ENCODE measurements around the gene SPTBN1.
"Not testable (repeated sequence)": the region's sequence is repeated elsewhere in the genome, so short reads cannot be mapped to it uniquely, and the experiment has no call there.

SPTBN1 gene

DNA sequence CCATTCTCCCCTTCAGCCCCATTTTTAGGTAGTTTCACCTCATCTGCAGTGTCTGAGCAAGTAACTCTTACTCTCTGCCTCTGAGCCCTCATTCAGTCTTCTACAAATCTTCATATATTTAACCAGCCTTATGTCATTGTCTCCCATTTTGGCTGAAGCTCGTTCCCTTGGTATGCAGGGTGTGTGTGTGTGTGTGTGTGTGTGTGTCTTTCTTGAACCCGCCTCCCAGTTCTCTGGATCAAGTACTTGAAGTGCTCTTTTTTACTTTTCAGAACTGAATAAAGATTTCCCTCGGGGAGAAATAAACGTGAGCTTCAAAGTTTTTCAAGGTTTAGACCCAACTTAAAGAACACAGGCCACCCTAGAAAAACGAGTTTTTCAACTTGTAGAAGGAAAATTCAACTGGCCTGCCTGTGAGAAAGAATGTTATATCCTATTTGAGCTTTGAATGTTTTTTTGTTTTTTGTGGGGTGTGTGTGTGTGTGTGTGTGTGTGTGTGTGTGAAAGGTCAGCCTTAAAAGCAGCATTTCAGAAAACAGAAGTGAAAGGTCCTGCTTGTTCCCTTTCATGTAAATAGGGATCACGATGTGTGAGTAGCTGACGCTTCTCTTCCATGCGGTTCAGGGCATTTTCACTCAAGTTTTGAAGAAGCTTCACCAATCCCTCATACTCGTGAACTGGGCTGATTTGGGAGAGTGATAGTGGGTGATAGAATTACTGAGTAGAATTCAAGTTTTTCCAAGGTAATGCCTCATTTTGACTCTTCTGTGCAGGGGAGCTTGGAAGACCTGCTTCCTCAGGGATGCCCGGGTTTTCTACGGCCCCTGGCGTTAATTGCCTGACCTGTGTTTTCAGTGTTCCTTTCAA is 216.7 kb downstream of the SPTBN1 start:
- DNase-seq = no peak
- peak; percentile 17 for ATAC-seq

DNA sequence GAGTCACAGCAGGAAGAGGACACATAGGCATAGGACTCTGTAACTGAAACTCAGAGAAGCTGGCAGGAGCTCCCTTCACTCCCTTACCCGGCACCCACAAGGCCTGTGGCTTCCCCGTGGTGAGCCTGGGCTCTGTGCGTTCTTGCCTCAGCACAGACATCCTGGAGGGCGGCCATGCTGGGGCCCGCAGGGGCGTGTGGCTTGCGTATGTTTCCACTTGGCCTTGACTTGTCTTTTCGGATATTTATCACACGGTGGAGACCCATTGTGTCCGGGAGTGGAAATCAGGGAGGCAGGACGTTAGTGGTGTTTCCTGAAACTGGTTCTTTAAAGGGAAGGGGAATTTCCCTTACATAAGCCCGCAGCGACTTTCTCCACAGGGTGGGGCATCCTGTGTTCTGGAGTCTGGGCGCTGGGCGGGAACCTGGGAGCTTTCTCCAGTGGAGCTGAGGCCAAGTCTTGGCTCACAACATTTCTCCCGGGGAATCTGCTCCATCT is 217.4 kb downstream of the SPTBN1 start:
- DNase-seq (peak; percentile 71), ATAC-seq (peak; percentile 94)

DNA sequence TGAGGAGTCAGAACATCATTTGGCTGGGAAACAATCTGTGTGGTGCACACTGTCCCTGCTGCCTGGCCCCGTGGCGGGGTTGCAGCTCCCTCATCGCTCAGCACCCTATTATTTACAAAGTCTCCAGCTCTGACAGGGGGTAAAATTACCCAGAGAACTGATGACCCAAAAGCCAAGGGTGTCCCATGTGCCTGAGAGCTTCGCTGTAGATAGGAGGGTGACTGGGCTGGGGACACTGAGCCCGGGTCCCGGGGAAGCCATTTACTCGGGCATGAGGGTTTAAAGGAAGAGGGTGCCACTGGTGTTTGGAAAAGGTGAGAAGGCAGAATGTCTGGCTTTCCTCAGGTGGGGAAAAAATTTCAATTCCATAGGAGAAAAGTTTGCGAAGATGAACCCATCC is 219.2 kb downstream of the SPTBN1 start:
- no peak for ATAC-seq

DNA sequence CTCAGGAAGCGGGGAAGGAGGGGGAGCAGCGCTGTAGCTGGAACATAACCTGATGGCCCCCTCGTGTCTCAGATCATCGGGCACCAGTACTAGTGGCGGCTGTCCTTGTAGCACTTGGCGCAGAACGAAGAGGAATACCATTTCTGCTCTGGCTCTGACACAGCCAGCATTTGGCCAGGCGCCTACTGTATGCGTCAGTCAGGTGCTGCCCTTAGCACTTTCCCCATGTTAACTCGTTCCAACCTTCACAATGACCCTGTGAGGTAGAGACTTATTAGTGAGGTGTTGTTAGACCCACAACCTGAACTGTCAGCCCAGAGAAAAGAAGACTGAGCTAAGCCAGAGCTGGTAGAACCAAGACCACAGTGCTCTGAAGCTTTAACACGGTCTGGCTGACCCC is 219.6 kb downstream of the SPTBN1 start:
- no peak for ATAC-seq

More for the DNA sequence above, 219.2 kb downstream of the SPTBN1 start:
- no peak for DNase-seq

DNA sequence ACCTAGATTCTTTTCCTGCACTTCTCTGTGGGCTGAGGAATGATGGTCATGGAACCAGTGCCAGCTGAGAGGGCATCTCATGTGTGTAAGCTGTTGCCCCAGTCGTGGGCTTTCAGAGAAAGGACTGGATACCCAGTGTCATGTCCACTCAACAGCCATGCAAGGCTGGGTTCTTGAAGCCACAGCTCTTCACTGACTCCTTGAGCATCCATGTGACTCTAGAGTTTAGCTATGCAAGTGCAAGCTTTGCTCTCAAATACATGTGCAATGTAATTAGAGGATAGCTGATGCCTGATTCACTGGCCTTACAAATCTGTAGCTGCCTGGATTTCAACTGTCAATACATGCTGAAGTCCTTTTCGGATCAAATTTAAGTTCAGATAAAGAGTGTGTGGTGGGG is 220.5 kb downstream of the SPTBN1 start:
- ATAC-seq (no peak), DNase-seq (no peak)

More for the DNA sequence above, 219.6 kb downstream of the SPTBN1 start:
- DNase-seq = no peak

GRCh38 chr2:54677476-54678265 is 221.5 kb downstream of the SPTBN1 start:
- DNase-seq (no peak), ATAC-seq (no peak)

GRCh38 chr2:54678719-54679118 is 222.6 kb downstream of the SPTBN1 start:
- no peak for DNase-seq

DNA sequence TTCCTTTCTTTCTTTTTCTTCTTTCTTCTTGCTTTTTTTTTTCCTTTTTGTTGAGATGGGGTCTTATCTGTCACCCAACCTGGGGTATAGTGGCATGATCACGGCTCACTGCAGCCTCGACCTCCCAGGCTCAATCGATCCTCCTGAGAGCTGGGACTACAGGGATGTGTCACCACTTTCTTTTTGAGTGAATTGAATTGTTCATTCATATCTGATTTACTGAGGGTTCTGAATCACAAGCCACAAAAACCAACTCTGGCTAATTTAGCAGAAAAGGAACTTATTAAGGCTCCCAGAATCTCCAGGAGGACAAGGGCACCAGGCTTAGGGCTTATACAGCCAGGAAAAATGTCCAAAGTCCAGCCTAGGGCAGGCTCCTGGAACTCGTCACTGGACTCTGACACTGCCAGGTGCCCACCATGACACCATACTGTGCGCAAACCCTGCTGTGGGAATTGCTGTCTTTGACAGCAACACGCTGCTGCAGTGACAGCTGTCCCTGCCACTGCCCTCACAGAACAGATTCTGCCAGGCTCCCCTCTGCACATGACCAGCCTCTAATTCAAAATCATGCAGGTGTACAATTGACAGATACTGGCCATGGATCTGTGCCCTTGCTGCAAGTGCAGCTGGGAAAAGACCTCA is 224.4 kb downstream of the SPTBN1 start:
- peak; percentile 43 for DNase-seq
- peak; percentile 97 for ATAC-seq

More at GRCh38 chr2:54678719-54679118, 222.6 kb downstream of the SPTBN1 start:
- ATAC-seq = no peak

GRCh38 chr2:54681416-54681815 is 225.3 kb downstream of the SPTBN1 start:
- no peak for ATAC-seq
- DNase-seq = no peak

DNA sequence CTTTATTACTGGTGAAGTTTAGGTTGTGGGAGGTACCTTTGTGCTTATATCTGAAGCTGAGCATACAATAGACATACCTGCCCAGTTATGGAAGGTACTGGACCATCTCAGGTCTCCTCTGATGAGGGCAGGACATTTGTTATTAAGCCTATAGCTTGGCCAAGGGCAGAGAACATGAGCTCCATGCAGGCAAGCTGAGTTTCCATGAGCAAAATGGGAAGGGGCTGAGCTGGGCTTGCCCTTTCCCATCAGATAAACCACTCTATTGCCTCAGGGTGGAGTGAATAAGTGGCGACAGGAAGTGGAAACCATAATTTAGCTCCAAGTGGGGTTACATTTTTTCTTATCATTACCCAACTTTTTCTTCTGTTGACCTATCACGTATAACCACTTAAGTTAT is 227.5 kb downstream of the SPTBN1 start:
- no peak for ATAC-seq
- no peak for DNase-seq

- DNase-seq (no peak), ATAC-seq (no peak)
These were observed 229.2 kb downstream of the SPTBN1 start for GRCh38 chr2:54685263-54685775.

GRCh38 chr2:54687595-54688152 is 231.5 kb downstream of the SPTBN1 start:
- ATAC-seq = no peak
- DNase-seq = no peak

DNA sequence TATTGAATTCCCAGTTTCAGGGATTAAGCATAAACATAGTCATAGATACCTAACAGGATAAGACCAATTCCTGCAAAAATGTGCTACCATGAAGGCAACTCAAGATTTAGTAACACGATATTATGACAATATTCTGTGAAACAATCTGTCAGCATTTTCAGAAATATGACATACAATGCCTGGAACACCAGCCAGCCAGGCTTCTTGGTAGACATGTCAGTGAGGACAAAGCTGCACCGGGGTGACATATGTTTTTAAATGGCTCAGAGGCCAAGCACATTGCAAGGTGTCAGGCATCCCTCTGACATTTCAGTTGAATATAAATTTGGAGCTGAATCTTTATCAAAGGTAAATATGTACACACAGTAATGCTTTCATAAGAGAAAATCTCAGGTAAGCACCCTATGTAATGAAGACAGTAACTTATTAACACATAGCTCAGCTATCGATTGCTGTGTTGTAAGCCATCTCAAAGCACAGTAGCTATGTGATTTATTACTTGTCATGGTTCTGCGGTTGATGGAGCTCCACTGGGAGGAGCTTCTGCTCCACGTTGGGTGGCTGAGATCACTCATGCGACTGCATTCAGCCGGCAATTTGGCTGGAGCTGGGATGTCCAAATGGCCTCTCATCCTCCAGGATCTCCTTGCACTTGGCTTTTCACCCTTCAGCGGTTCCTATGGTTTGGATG is 235.5 kb downstream of the SPTBN1 start:
- DNase-seq (no peak), ATAC-seq (no peak)

- no peak for ATAC-seq
- DNase-seq = no peak
These were observed 236.4 kb downstream of the SPTBN1 start for GRCh38 chr2:54692556-54692955.

DNA sequence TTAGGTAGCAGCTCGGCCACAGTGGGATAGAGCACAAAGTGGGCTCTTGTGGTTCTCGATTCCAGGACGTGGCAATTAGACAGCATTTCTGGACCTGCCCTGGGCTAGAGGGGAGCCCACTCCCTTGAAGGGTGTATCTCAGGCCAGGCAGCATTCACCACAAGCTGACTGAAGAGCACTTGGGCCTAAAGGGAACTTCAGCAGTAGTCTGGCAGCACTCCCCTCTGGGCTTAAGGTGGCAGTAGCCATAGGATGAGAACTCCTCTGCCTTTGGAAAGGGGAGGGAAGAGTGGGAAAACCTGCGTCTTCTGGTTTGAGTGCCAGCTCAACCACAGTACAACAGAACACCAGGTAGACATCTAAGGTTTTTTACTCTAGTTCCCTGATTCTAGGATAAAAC is 239.3 kb downstream of the SPTBN1 start:
- no peak for ATAC-seq

DNA sequence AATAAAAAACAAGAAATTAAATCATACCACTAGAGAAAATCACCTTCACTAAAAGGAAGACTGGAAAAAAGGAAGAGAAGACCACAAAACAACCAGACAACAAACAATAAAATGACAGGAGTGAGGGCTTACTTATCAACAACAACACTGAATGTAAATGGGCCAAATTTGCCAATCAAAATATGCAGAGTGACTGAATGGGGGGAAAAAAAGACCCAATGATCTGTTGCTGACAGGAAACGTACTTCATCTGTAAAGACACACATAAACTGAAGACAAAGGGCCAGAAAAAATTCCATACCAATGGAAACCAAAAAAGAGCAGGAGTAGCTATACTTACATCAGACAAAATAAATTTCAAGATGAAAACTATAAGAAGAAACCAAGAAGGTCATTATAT is 241.8 kb downstream of the SPTBN1 start:
- ATAC-seq = no peak
- DNase-seq = no peak

More for the DNA sequence above, 239.3 kb downstream of the SPTBN1 start:
- DNase-seq = no peak

DNA sequence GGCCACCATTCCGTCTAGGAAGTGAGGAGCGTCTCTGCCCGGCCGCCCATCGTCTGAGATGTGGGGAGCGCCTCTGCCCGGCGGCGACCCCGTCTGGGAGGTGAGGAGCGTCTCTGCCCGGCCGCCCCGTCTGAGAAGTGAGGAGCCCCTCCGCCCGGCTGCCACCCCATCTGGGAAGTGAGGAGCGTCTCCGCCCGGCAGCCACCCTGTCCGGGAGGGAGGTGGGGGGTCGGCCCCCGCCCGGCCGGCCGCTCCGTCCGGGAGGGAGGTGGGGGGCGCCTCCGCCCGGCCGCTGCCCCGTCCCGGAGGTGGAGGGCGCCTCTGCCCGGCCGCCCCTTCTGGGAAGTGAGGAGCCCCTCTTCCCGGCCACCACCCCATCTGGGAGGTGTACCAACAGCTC is 242.8 kb downstream of the SPTBN1 start:
- DNase-seq, ATAC-seq: not testable (repeated sequence)

DNA sequence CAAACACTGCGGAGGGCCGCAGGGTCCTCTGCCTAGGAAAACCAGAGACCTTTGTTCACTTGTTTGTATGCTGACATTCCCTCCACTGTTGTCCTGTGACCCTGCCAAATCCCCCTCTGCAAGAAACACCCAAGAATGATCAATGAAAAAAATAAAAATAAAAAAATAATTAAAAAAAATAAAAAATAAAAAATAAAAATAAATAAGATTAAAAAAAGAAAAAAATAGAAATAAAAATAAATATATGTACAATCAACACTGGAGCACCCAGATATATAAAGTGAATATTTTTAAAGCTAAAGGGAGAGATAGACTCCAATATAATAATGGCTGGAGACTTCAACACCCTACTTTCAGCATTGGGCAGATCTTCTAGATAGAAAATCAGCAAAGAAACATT is 243.5 kb downstream of the SPTBN1 start:
- ATAC-seq = no peak
- no peak for DNase-seq

- ATAC-seq (no peak), DNase-seq (no peak)
These were observed 244.9 kb downstream of the SPTBN1 start for GRCh38 chr2:54701029-54701428.

GRCh38 chr2:54704238-54704637 is 248.1 kb downstream of the SPTBN1 start:
- no peak for ATAC-seq
- no peak for DNase-seq

Measured in stimulated activated naive CD8-positive, alpha-beta T cell treated with anti-CD3 and anti-CD28 coated beads, Interleukin-15, Interleukin-2, amounts not matched to agents 100 U/mL and 50 U/mL, for 24 hours (primary cell).